ENCODE results near the gene AUH.

- no peak for TF ChIP-seq CTCF (IDR thresholded peaks at IDR 0.05)
- TF ChIP-seq POLR2A (IDR thresholded peaks at IDR 0.05) = no peak
These were observed 37.2 kb upstream of the AUH start for GRCh38 chr9:91398926-91399325.

Data from Peyer's patch (tissue), 4 donors.